Mucosa of stomach (tissue), 1 donor: Measurements from ENCODE around the gene DNAJC21.
"Not testable (repeated sequence)": the region's sequence is repeated elsewhere in the genome, so short reads cannot be mapped to it uniquely, and the experiment has no call there.

Experiments
- H3K27me3 ChIP-seq: one replicate; pipeline ENCODE4 v1.7.0; 2013; ENCODE audit warnings: mild to moderate bottlenecking, low read length; ENCODE audit not compliant: control insufficient read depth, insufficient read depth
- H3K36me3 ChIP-seq: one replicate; pipeline ENCODE4 v1.7.0; 2013; ENCODE audit warnings: low read length; ENCODE audit not compliant: control insufficient read depth, insufficient read depth
- H3K4me1 ChIP-seq: one replicate; pipeline ENCODE4 v1.7.0; 2013; ENCODE audit warnings: mild to moderate bottlenecking, low read length; ENCODE audit not compliant: control insufficient read depth, insufficient read depth
- H3K4me3 ChIP-seq: one replicate; pipeline ENCODE4 v1.7.0; 2013; ENCODE audit warnings: low read length
- H3K9ac ChIP-seq: one replicate; pipeline ENCODE4 v1.7.0; 2013; ENCODE audit warnings: mild to moderate bottlenecking, low read length, moderate library complexity
- H3K9me3 ChIP-seq: one replicate; pipeline ENCODE4 v1.7.0; 2013; ENCODE audit warnings: mild to moderate bottlenecking, low read length, moderate library complexity; ENCODE audit not compliant: control insufficient read depth
- donor health status: Pancreatic carcinoma.

DNAJC21 gene

GRCh38 chr5:34959323-34959722 lies 30.0 kb downstream of the DNAJC21 start:
- Histone ChIP-seq H3K27me3 (no peaks in the 10 kb centered on the region), H3K36me3 (no peaks in the 10 kb centered on the region), H3K9me3 (no peaks in the 10 kb centered on the region), H3K4me1 (no peaks in the 10 kb centered on the region), H3K9ac (no peak overlapping the region), H3K4me3 (no peak overlapping the region)

- Histone ChIP-seq H3K4me1 (no peaks in the 10 kb centered on the region), H3K27me3 (no peaks in the 10 kb centered on the region), H3K36me3 (no peaks in the 10 kb centered on the region), H3K4me3 (no peak overlapping the region), H3K9me3 (no peaks in the 10 kb centered on the region), H3K9ac (no peak overlapping the region)
Measured at GRCh38 chr5:34967540-34967939, 38.2 kb downstream of the DNAJC21 start.

GRCh38 chr5:34968258-34968657 lies 38.9 kb downstream of the DNAJC21 start:
- Histone ChIP-seq H3K9me3 (no peaks in the 10 kb centered on the region), H3K27me3 (no peaks in the 10 kb centered on the region), H3K9ac (no peak overlapping the region), H3K36me3 (no peaks in the 10 kb centered on the region), H3K4me1 (no peaks in the 10 kb centered on the region), H3K4me3 (no peak overlapping the region)

GRCh38 chr5:34970552-34970951 lies 41.2 kb downstream of the DNAJC21 start:
- no peak overlapping the region for H3K4me3 ChIP-seq

GRCh38 chr5:34971655-34972054 lies 42.3 kb downstream of the DNAJC21 start:
- H3K36me3 ChIP-seq, H3K9me3 ChIP-seq, H3K4me1 ChIP-seq, H3K27me3 ChIP-seq, H3K9ac ChIP-seq, H3K4me3 ChIP-seq: not testable (repeated sequence)

More at GRCh38 chr5:34970552-34970951, 41.2 kb downstream of the DNAJC21 start:
- Histone ChIP-seq H3K4me1 (no peaks in the 10 kb centered on the region), H3K36me3 (no peaks in the 10 kb centered on the region), H3K9me3 (no peaks in the 10 kb centered on the region), H3K9ac (no peak overlapping the region), H3K27me3 (no peaks in the 10 kb centered on the region)

- no peak overlapping the region for H3K4me3 ChIP-seq
- H3K9me3 ChIP-seq: no peaks in the 10 kb centered on the region
- H3K9ac ChIP-seq: no peak overlapping the region
- no peaks in the 10 kb centered on the region for H3K36me3 ChIP-seq
- H3K27me3 ChIP-seq: no peaks in the 10 kb centered on the region
- no peaks in the 10 kb centered on the region for H3K4me1 ChIP-seq
Measured at GRCh38 chr5:34976347-34976746, 47.0 kb downstream of the DNAJC21 start.

- no peaks in the 10 kb centered on the region for H3K9me3 ChIP-seq
- no peak overlapping the region for H3K4me3 ChIP-seq
- no peaks in the 10 kb centered on the region for H3K27me3 ChIP-seq
- H3K36me3 ChIP-seq: no peaks in the 10 kb centered on the region
- no peaks in the 10 kb centered on the region for H3K4me1 ChIP-seq
- no peak overlapping the region for H3K9ac ChIP-seq
Measured at GRCh38 chr5:34977934-34978613, 48.7 kb downstream of the DNAJC21 start.

- H3K4me3 ChIP-seq: no peak overlapping the region
- H3K36me3 ChIP-seq: no peaks in the 10 kb centered on the region
- no peaks in the 10 kb centered on the region for H3K27me3 ChIP-seq
- H3K9me3 ChIP-seq: no peaks in the 10 kb centered on the region
- no peak overlapping the region for H3K9ac ChIP-seq
- H3K4me1 ChIP-seq: no peaks in the 10 kb centered on the region
Measured at GRCh38 chr5:34978681-34979080, 49.3 kb downstream of the DNAJC21 start.

- no peaks in the 10 kb centered on the region for H3K36me3 ChIP-seq
- no peaks in the 10 kb centered on the region for H3K27me3 ChIP-seq
- H3K4me1 ChIP-seq: no peaks in the 10 kb centered on the region
- H3K4me3 ChIP-seq: no peak overlapping the region
- no peak overlapping the region for H3K9ac ChIP-seq
- no peaks in the 10 kb centered on the region for H3K9me3 ChIP-seq
Measured at GRCh38 chr5:34982823-34983222, 53.5 kb downstream of the DNAJC21 start.

GRCh38 chr5:34986965-34987364 lies 57.6 kb downstream of the DNAJC21 start:
- Histone ChIP-seq H3K4me1 (no peaks in the 10 kb centered on the region), H3K9ac (no peak overlapping the region), H3K27me3 (no peaks in the 10 kb centered on the region), H3K4me3 (no peak overlapping the region), H3K36me3 (no peaks in the 10 kb centered on the region), H3K9me3 (no peaks in the 10 kb centered on the region)

- Histone ChIP-seq H3K4me3 (no peak overlapping the region), H3K27me3 (no peaks in the 10 kb centered on the region), H3K9ac (no peak overlapping the region), H3K36me3 (no peaks in the 10 kb centered on the region), H3K9me3 (no peaks in the 10 kb centered on the region), H3K4me1 (no peaks in the 10 kb centered on the region)
Measured at GRCh38 chr5:34991486-34992238, 62.3 kb downstream of the DNAJC21 start.

- Histone ChIP-seq H3K27me3 (no peaks in the 10 kb centered on the region), H3K4me1 (no peaks in the 10 kb centered on the region), H3K36me3 (no peaks in the 10 kb centered on the region), H3K9ac (no peak overlapping the region), H3K9me3 (no peaks in the 10 kb centered on the region), H3K4me3 (no peak overlapping the region)
Measured at GRCh38 chr5:34993951-34994350, 64.6 kb downstream of the DNAJC21 start.
